H4 (cell line): ENCODE results near the gene YES1. TPM values are rescaled to one million over a fixed set of nuclear protein-coding genes. Genes with fewer than 3 reads are reported as not detected.

Experiments
- DNase-seq: peaks from one replicate; pipeline ENCODE4 v3.0.0-alpha.2; 2015; ENCODE audit warnings: low spot score
- total RNA-seq: library from RNA; depleted of rRNA; stranded (reverse); fragments of >200 nt; shearing (Covaris generic); gene quantifications from 2 replicates; pipeline ENCODE4 v1.2.3, GENCODE V29; 2014; rRNA removed

The YES1 gene
- total RNA-seq = 95.7 and 101 TPM in 2 replicates

DNA sequence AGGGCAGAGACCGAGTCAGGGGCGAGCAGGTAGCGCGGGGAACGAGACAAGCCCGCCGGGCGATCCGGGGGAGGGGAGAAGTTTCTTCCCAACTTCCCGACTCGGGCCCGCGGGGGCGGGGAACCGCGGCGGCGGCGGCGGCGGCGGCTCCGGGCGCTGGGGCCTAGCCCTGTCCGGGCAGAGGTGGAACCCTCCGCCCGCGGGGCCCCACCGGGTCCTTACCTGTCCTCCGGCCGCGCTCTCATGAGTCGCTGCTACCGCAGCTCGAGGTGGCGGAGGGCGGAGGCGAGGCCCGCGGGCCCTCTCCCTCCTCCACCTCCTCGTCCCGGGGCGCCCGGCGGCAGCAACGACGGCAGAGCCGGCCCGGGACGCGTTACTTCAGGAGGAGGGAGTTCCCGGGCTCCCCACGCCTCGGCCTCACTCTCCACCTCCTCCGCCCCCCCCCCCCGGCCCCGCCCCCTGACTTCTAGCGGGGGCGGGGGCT lies at the start of gene YES1:
YES1 (minus strand) TSS at position 351 of the 484 bp plus-strand sequence. CDS start 55,415 bp downstream, outside the sequence.
- peak; percentile 53 for DNase-seq

GRCh38 chr18:857986-858385 lies 45.9 kb upstream of the YES1 start:
- DNase-seq = no peak

DNA sequence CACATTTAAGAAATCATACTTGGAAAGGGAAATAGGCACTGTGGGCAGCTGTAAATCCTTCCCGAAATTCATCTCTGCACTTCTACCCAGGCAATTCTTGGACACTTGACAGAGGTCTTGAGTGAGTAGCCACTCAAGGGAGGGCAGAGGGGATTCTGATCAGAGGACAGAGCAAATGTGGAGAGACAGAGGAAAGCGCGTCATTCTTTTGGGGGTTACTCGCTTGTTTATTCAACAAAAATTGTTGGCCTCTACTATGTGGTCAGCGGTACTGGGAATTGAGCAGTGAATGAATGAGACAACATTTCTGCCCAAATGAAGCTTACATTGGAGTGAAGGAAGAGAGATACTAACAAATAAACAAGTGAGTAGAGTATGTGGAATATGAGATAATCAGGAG lies 41.4 kb upstream of the YES1 start:
- DNase-seq = peak; percentile 62

GRCh38 chr18:850960-851359 lies 38.9 kb upstream of the YES1 start:
- no peak for DNase-seq

GRCh38 chr18:849021-849420 lies 37.0 kb upstream of the YES1 start:
- no peak for DNase-seq

- no peak for DNase-seq
These were observed 36.2 kb upstream of the YES1 start for GRCh38 chr18:848062-848861.

GRCh38 chr18:845152-845819 lies 33.2 kb upstream of the YES1 start:
- peak; percentile 87 for DNase-seq

DNA sequence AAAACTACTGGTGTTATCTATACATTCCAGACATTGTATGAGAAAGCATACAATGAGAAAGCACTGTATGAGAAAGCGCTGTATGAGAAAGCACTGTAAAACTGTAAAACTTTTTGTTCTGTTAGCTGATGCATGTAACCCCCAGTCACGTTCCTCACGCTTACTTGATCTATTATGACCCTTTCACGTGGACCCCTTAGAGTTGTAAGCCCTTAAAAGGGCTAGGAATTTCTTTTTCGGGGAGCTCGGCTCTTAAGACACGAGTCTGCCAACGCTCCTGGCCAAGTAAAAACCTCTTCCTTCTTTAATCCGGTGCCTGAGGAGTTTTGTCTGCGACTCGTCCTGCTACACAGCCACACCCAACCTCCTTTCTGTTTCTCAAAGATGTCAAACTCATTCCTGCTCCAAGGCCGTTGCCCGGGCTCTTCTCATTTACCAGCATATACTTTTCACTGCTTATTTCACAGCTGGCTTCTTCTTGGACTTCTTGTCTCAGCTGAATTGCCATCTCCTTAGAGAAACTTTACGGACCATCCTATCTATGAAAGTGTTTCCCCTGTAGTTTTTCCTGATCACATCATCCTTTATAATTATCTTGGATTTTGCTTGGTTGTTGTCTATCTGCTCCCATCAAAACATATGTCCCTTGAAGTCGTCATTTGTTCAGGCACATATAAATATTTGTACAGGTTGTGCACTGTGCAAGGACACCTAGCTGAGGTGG lies 29.8 kb upstream of the YES1 start:
- no peak for DNase-seq

GRCh38 chr18:840516-840915 lies 28.5 kb upstream of the YES1 start:
- no peak for DNase-seq

DNA sequence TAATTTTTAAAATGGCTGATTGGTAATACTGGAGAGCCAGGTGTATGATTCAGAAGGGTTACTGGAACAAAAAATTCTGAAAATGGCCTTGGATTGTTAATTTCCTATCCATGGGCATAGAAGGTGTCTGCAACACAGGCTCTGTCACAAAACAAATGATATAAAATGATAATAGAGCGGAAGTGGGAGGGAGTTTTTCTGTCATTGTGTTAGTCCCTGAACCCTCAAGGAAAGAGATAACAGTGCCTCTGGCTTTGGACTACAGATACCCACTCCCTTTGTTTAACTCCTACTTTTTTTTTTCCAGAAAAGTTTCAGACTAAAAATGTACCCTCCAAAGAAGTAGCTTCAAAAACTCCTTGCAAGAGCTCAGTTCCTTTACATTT lies 28.0 kb upstream of the YES1 start:
- no peak for DNase-seq

GRCh38 chr18:839224-840022 lies 27.4 kb upstream of the YES1 start:
- DNase-seq = peak; percentile 69

GRCh38 chr18:837922-838321 lies 25.9 kb upstream of the YES1 start:
- DNase-seq = no peak

DNA sequence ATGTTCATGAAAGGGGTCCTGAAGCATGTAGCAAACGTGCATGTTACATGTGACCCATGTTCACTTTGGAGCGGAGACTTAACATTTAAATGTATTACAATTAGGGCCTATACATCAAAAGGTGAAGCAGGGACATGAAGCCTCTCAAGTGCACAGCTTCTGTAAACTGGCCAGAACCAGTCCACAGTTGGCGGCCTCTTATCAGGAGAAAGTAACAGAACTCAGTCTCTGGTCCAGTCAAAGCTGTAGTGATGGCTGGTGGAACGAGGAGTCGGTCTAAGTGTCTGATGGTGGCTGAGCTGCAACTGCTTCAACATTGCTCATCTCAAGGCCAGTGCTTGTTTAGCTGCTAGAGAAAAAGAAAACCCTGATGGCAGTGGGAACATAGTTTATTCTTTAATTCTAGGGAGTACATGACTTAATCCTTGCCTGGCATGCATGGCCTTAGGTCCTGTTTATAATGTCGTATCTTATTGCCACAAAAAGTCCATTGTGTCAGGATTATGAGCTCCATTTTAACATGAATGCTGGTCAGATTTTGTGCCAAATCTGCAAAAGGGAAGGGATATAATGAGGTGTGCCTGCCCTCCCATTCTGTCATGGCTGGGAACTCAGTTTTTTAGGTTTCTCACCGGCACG lies 22.2 kb upstream of the YES1 start:
- DNase-seq = no peak

DNA sequence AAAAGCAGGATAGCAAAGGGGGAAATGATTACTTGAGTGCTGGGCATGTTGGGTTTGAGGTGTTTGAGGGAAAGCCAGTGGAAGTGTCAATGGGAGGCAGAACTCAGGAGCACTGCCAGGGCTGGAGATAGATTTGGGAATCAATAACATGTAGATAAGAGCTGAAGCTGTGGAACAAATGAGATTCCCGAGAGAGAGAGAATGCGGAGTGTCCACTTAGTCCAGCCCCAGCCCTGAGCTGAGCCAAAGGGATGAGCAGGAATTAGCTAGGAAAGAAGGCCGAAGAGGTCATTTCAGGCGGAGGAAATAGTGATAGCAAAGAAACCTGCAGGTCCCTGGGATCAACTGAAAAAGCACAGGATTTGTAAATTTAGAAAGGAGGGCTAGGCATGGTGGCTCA lies 21.2 kb upstream of the YES1 start:
- no peak for DNase-seq

DNA sequence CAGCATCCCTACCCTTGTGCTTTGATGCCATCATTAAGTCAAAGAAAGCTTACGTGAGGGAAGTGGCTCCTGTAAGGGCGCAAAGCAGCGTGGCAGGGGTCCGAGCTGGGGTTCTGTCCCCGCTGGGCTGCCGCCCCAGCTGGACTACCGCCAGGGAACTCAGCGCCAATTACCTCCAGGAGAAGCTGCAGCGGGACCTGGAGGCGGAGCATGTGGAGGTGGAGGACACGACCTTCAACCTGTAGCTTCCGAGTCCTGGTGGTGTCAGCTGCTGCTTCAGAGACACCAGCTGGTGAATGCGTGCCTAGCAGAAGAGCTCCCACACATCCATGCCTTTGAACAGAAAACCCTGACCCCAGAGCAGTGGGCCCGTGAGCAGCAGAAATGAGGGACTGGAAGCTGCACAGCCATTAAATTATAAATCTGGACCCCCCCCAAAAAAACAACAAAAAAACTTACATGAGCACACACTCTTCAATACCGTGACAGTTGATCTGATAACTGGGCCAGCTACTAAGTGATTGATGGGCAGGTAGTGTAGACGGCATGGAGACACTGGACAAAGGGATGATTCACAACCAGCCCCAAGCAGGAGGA lies 20.1 kb upstream of the YES1 start:
- no peak for DNase-seq

- DNase-seq = peak; percentile 28
These were observed 18.4 kb upstream of the YES1 start for GRCh38 chr18:830315-830901.

DNA sequence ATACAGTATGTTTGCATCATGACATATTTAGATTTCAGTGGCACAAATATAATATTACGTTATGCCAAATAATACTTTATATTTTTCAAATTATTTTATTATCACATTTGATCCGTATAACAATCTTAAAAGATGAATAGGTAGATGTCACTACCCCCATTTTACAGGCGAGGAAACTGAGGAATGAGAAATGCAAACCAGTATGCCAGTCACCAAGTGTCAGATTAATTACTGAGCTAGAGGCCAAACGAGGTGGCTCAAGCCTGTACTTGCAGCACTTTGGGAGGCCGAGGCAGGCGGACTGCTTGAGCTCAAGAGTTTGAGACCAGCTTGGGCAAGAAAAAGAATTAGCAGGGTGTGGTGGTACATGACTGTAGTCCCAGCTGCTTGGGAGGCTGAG lies 17.4 kb upstream of the YES1 start:
- DNase-seq = no peak

- DNase-seq = no peak
These were observed 15.1 kb upstream of the YES1 start for GRCh38 chr18:827093-827677.

DNA sequence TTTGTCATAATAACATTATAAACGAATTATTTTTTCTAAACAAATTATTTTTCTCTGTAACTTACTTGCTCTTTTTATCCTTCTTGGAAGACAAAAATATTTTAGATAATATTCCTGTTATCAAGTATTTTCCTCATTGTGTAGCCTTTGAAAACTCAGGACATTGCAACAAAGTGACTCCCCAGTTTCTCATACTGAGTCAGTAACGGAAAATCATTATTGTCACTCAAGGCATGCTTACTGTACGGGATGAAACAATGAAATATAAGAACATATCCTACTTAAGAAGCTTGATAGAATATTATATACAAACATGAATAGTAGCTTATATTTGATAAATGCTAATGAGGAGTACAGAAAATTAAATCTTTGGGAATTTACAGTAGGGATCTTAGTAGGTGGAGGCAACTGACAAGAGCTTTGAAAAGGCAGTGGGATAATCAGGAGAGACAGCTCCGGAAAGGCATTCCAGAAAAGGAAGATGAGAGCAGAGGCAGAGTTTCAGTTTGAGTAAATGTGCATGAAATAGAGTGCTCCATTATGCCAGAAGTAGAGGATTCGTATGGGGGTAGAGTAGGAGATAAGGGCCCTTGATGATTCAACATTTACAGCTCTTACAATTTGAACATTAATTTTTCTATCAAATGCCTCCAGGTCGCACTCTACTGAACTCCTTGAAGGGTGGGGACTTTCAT lies 14.0 kb upstream of the YES1 start:
- no peak for DNase-seq
